AG04450 (cell line): ENCODE results near the gene FAM83C. TPM values are rescaled to one million over a fixed set of nuclear protein-coding genes. Genes with fewer than 3 reads are reported as not detected.

Experiments
- CTCF ChIA-PET: fragments of 300-600, 350-600 bp; formaldehyde crosslinking; extraction: SDS; loops from one replicate; lab custom pipeline; 2022; ENCODE audit warnings: antibody characterized with exemption, inconsistent platforms; lab: Charles Lee
- POLR2A ChIA-PET: fragments of 350-600 bp; formaldehyde crosslinking; extraction: SDS; loops from one replicate; lab custom pipeline; 2021; ENCODE audit warnings: antibody characterized with exemption, inconsistent platforms; lab: Yijun Ruan, JAX
- DNase-seq: peaks from one replicate; pipeline ENCODE4 v3.0.0-alpha.2; 2011; ENCODE audit warnings: low read depth, low spot score
- H3K27ac ChIP-seq: one replicate; pipeline ENCODE4 v1.5.1; 2012; ENCODE audit warnings: low read depth, low read length, control low read depth
- H3K27me3 ChIP-seq: one replicate; pipeline ENCODE4 v1.6.0; 2012; ENCODE audit warnings: low read length; ENCODE audit not compliant: control insufficient read depth, insufficient read depth
- H3K4me3 ChIP-seq: 2 replicates; pipeline ENCODE4 v1.5.1; 2011; ENCODE audit warnings: mild to moderate bottlenecking, low read depth, low read length, control low read depth
- H3K9me3 ChIP-seq: 2 replicates; pipeline ENCODE4 v1.5.1; 2012; ENCODE audit warnings: low read length; ENCODE audit not compliant: control insufficient read depth, insufficient read depth
- polyA plus RNA-seq: library from polyadenylated mRNA; depleted of rRNA; stranded (reverse); fragments of >200 nt; gene quantifications from 2 replicates; pipeline ENCODE4 v1.2.3, GENCODE V29; 2011
- TF ChIP-seq, protein P1 (sequence below): IDR thresholded peaks from 2 replicates; pipeline ENCODE4 v1.5.1; 2011; ENCODE audit warnings: low read depth, low read length, control low read depth, inconsistent platforms

FAM83C gene
- polyA plus RNA-seq, 1 experiment: not detected

DNA sequence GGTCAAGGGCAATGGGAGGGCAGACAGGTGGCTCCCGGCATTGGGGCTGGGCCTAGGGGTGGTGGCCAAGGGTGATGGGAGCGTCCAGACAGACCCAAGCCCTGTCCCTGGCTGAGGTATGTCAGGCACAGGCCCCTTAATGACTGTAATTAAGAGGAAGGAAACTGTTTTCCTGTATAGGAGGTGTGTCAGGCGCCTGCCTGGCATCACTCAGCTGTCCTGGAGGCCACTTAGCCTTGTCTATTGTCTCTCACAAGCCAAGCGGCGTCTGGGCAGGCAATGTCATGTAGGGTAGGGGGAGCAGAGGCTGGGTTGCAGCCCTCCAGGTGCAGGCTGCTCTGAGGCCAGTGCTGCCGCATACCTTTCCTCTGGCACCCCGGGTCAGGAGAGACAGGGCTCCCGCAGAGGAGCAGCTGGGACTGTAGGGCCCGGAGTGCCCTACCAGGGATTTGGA is 3.9 kb upstream of the FAM83C start:
- no peaks in the 10 kb centered on the region for H3K27me3 ChIP-seq
- no peak for DNase-seq
- TF ChIP-seq, protein P1, sequence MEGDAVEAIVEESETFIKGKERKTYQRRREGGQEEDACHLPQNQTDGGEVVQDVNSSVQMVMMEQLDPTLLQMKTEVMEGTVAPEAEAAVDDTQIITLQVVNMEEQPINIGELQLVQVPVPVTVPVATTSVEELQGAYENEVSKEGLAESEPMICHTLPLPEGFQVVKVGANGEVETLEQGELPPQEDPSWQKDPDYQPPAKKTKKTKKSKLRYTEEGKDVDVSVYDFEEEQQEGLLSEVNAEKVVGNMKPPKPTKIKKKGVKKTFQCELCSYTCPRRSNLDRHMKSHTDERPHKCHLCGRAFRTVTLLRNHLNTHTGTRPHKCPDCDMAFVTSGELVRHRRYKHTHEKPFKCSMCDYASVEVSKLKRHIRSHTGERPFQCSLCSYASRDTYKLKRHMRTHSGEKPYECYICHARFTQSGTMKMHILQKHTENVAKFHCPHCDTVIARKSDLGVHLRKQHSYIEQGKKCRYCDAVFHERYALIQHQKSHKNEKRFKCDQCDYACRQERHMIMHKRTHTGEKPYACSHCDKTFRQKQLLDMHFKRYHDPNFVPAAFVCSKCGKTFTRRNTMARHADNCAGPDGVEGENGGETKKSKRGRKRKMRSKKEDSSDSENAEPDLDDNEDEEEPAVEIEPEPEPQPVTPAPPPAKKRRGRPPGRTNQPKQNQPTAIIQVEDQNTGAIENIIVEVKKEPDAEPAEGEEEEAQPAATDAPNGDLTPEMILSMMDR: no peak
- H3K4me3 ChIP-seq: no peak overlapping the region
- POLR2A ChIA-PET: interaction anchor here (1.1 kb wide), 1 partner anchor 10 kb away, joined by 3 read pairs; no protein-coding TSS in a partner anchor
- H3K9me3 ChIP-seq: no peaks in the 10 kb centered on the region
- no peak overlapping the region for H3K27ac ChIP-seq
- CTCF ChIA-PET: interaction anchor here (0.6 to 1.4 kb wide), 3 partner anchors 11 to 167 kb away, joined by 3 to 4 read pairs (median 3); partner anchors contain the start of gene MMP24OS

DNA sequence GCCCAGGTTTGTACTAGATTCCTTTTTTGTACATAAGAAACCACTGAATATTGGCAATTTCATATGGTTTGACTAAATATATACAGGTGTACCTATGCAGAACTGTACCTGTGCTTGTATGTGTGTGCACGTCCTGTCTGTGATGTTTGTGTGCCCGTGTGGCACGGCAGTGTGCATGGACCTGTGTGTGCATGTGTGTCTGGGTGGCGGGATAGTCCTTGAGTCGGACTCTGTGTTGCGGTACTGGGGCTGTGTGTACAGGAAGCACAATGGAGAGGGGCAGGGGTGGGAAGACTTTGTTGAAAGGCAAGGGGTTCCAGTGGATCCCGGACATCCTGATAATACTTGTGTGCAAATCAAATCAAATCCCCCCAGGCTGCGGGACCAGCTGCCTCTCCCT is 3.4 kb upstream of the FAM83C start:
- CTCF ChIA-PET: interaction anchor here (1.0 kb wide), 1 partner anchor 9 kb away, joined by 3 read pairs; no protein-coding TSS in a partner anchor
- H3K9me3 ChIP-seq: no peaks in the 10 kb centered on the region
- POLR2A ChIA-PET: no interaction called here
- no peak for DNase-seq
- H3K4me3 ChIP-seq: no peak overlapping the region
- no peak overlapping the region for H3K27ac ChIP-seq
- TF ChIP-seq, protein P1: no peak
- no peaks in the 10 kb centered on the region for H3K27me3 ChIP-seq

DNA sequence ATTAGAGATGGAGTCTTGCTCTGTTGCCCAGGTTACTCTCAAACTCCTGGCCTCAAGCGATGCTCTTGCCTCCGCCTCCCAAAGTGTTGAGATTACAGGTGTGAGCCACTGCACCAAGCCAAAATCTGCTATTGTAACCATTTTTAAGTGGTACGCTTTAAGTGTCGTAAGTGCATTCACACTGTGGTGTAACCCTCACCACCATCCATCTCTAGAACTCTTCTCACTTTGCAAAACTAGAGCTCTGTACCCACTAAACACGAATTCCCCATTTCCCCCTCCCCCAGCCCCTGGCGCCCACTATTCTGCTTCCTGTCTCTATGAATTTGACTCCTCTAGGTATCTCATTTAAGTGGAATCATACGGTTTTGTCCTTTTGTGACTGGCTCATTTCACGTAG is 2.8 kb upstream of the FAM83C start:
- H3K27me3 ChIP-seq: no peaks in the 10 kb centered on the region
- H3K9me3 ChIP-seq: no peaks in the 10 kb centered on the region
- ChIA-PET CTCF (interaction anchor here (1.0 to 1.3 kb wide), 3 partner anchors 8 to 12 kb away, joined by 3 to 6 read pairs (median 3); no protein-coding TSS in a partner anchor), POLR2A (no interaction called here)
- H3K4me3 ChIP-seq: no peak overlapping the region
- no peak overlapping the region for H3K27ac ChIP-seq
- DNase-seq: no peak
- TF ChIP-seq, protein P1: no peak

DNA sequence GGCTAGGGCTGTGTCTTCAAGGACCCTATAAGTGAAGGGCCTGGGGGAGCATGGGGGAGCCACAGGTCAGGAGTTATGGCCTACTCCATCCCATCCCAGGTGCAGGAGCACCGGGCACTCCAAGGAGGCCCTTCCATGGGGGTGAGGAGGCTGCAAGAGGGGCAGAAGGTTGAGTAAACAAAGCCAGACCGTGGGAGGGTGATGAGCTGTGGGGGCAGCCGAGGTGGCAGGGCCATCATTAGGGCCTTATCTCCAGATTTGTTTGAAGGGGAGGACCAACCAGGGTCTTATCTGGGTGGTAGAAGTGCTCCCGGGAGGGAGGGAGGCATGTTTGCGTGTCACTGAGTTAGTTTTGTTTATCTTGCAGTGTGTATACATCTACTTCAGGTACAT is 2.1 kb upstream of the FAM83C start:
- Histone ChIP-seq H3K4me3 (no peak overlapping the region), H3K27me3 (no peaks in the 10 kb centered on the region), H3K27ac (no peak overlapping the region), H3K9me3 (no peaks in the 10 kb centered on the region)
- CTCF ChIA-PET: interaction anchor here (0.7 to 1.3 kb wide), 3 partner anchors 9 to 153 kb away, joined by 3 to 6 read pairs (median 3); no protein-coding TSS in a partner anchor
- no peak for DNase-seq
- TF ChIP-seq, protein P1: no peak
- POLR2A ChIA-PET: no interaction called here

DNA sequence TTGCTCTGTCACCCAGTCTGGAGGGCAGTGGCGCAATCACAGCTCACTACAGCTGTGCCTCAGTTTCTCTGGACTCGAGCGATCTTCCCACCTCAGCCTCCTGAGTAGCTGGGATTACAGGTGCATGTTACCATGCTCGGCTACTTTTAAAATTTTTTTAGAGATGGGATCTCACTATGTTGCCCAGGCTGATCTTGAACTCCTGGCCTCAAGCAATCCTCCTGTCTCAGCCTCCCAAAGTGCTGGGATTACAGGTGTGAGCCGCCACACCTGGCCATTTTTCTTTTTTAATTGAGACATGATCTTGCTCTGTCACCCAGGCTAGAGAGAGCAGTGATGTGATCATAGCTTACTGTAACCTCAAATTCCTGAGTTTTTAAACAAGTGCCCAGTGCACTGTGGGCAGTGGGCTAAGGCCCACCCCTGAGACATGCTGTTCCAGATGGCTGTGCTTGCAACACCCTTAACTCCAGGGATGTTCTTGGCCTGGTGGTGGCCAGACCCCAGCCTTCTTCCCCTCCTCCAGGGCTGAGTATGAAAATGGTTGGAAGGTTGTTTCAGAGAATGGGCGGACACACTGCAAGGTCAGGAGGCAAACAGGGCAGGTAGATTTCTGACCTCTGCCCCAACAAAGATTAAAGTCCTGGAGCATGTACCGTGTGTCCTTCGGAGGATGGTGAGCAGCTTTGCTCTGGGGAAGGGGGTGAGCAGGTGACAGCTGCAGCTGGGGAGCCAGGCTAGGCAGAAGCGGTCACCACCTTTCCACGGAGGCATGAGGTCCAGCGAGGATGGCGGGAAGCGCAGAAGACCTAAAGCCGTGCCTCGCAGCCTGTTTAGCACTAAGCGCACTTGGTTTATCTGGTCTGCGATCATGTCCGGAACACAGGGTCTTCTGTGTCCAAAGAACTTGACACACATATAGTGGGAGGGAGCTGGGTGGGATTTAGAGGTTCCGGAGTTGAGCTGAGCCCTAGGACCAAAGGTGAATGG is 1.4 kb upstream of the FAM83C start:
- TF ChIP-seq, protein P1: no peak
- POLR2A ChIA-PET: interaction anchor here (0.6 to 1.1 kb wide), 2 partner anchors 9 to 27 kb away, joined by 5 read pairs; partner anchors contain the start of gene EIF6
- Histone ChIP-seq H3K27me3 (no peaks in the 10 kb centered on the region), H3K9me3 (no peaks in the 10 kb centered on the region), H3K4me3 (no peak overlapping the region), H3K27ac (no peak overlapping the region)
- CTCF ChIA-PET: interaction anchor here (0.7 to 1.3 kb wide), 4 partner anchors 11 to 154 kb away, joined by 3 to 6 read pairs (median 3); no protein-coding TSS in a partner anchor
- DNase-seq: no peak
